Adrenal gland (tissue), 5 donors: ENCODE results near the gene CDH4.

Experiments used
- POLR2A ChIP-seq, 2 donors: fragments of 450-650 bp; IDR thresholded peaks; one replicate each; pipeline ENCODE4 v1.6.1; 2017; ENCODE audit warnings: antibody characterized with exemption in 2 of 2, mild to moderate bottlenecking in 2 of 2, moderate library complexity in 1 of 2
- TF ChIP-seq, protein P1 (sequence below), 6 experiments: fragments of 450-650 bp in 4 of 6; fragments of 200-600 bp in 2 of 6; sonication (generic) in 1 of 6; IDR thresholded peaks; 1 replicate in 5 of 6; 2 replicates in 1 of 6; pipeline versions ENCODE4 v1.5.1 to v1.8.0; 2016 to 2021; ENCODE audit warnings: antibody characterized with exemption in 6 of 6, mild to moderate bottlenecking in 2 of 6, moderate library complexity in 1 of 6
- donor health status: DM: no; HTN: no; CAD: no.

DNA sequence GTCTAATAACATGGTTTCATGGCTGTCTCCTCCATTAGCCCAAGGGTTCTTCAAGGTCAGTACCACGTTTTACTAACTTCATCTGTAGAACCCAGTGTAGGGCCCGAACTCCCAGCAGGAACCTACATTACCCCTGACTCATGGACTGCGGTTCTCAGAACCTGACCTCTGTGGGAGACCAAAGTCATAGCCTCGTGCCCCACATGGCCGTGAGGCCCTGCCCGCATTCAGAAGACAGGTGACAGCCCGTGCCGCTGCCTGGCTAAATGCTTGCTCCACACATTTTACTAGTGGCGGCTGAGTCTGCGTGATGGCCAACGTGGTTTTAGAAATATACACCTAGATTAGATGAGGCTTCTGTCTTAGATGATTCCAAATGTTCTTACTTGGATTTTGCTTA, 94.9 kb downstream of the CDH4 start:
- TF ChIP-seq, protein P1, sequence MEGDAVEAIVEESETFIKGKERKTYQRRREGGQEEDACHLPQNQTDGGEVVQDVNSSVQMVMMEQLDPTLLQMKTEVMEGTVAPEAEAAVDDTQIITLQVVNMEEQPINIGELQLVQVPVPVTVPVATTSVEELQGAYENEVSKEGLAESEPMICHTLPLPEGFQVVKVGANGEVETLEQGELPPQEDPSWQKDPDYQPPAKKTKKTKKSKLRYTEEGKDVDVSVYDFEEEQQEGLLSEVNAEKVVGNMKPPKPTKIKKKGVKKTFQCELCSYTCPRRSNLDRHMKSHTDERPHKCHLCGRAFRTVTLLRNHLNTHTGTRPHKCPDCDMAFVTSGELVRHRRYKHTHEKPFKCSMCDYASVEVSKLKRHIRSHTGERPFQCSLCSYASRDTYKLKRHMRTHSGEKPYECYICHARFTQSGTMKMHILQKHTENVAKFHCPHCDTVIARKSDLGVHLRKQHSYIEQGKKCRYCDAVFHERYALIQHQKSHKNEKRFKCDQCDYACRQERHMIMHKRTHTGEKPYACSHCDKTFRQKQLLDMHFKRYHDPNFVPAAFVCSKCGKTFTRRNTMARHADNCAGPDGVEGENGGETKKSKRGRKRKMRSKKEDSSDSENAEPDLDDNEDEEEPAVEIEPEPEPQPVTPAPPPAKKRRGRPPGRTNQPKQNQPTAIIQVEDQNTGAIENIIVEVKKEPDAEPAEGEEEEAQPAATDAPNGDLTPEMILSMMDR (IDR thresholded peaks at IDR 0.05), result no peak
- TF ChIP-seq POLR2A (IDR thresholded peaks at IDR 0.05), result no peak
